Measurements from ENCODE around the gene OLFM4. TPM values are rescaled to one million over a fixed set of nuclear protein-coding genes. Genes with fewer than 3 reads are reported as not detected.

The OLFM4 gene
- total RNA-seq, 4 donors from 2014 or later, result 0.09 to 0.79 (median 0.13) TPM; not detected in 1

DNA sequence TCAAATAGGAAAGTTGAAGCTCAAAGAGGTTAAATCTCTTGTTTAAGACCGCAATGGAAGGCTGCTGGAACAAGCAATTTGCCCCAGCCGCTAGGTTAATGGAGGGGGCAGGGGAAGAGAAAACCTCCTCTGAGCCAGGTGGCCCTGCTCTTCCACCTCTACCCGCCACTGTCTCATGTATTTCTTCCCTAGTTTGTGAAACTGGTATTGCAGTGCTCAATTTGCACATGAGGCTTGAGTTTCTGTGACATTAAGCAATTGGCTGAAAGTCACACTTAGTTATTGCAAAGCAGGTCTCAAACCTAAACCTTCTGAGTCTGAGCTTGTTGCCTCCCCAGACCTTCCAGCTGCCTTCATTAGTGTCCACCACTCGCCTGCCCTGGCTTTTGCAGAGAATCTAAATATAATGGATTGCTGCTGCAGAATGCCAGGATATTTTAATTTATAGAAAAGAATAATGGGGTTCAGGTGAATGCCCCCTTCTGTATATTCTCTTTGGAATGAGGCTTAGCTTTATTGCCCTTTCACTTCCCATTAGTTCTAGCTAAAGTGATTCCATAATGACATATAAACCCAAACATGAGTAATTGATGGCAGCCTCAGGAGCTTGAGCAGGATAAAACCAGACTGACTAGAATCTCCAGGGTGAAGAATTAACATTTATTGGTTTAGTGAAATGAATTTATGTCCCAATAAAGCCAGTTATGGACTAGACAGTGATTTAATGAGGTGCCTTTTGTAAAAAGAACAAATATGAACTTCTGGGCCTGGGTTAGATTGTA lies 27.0 kb upstream of the OLFM4 start:
- DNase-seq (ENCODE audit: low spot score) (no peak), ATAC-seq (ENCODE audit: low FRiP score) (no peak)
- TF ChIP-seq, protein P1, sequence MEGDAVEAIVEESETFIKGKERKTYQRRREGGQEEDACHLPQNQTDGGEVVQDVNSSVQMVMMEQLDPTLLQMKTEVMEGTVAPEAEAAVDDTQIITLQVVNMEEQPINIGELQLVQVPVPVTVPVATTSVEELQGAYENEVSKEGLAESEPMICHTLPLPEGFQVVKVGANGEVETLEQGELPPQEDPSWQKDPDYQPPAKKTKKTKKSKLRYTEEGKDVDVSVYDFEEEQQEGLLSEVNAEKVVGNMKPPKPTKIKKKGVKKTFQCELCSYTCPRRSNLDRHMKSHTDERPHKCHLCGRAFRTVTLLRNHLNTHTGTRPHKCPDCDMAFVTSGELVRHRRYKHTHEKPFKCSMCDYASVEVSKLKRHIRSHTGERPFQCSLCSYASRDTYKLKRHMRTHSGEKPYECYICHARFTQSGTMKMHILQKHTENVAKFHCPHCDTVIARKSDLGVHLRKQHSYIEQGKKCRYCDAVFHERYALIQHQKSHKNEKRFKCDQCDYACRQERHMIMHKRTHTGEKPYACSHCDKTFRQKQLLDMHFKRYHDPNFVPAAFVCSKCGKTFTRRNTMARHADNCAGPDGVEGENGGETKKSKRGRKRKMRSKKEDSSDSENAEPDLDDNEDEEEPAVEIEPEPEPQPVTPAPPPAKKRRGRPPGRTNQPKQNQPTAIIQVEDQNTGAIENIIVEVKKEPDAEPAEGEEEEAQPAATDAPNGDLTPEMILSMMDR (IDR thresholded peaks at IDR 0.05), result no peak

DNA sequence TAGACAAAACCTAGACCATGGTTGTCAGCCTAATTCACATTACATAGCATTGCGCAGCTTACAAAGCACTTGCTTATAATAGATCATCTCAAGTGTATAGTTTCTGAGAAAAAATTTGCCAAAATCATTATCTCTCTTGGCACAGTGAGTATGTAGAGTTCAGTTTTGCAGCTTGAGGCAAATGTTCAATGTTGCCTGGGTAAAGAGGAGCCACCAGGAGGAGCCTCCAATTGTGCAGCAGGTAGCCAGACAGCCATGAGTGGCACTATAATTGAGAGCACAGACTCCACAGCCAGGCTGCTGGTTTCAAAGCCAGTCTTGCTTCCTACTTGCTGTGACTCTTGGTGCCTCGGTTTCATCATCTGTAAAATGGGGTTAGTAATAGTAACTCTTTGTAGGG lies 24.0 kb upstream of the OLFM4 start:
- TF ChIP-seq, protein P1 (IDR thresholded peaks at IDR 0.05), result no peak
- no peak for DNase-seq (ENCODE audit: low spot score)
- no peak for ATAC-seq (ENCODE audit: low FRiP score)

DNA sequence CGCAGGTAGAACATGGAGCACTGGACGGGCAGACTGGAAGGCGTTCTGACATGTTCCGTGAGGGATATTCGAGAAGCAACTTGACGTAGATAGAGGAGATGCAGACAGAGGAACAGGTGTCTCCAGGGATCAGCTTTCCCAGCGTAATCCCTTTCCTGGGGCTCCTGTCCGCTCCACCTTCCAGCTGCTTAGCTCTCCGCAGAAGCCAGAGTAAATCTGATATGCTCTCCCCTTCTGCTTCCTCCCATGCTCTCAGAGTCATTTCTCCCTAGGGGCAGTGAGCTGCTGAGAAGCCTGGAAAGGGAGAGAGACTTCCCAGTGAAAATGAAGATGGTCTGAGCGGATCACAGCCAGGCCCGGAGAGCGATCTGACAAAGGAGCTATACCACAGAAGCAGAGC lies 23.0 kb upstream of the OLFM4 start:
- DNase-seq (ENCODE audit: low spot score) (no peak), ATAC-seq (ENCODE audit: low FRiP score) (no peak)
- TF ChIP-seq, protein P1 (IDR thresholded peaks at IDR 0.05), result no peak

DNA sequence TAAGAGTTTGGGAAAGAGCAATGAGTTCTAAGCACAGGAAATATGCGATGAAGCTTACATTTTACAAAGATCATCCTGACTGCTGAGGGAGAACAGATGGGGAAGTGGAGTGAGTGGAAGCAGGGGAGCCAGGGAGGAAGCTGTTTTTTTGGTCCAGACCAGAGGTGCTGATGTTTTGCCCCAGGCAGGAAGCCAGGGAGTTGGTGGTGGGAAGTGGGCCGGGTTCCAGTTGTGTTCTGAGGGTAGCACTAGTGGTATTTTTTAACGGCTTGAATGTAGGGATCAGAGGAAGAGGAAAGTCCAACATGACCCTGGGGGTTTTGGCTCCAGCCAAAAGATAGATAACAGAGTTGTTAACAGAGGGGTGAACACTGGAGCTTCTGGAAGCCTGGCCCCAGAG lies 20.7 kb upstream of the OLFM4 start:
- TF ChIP-seq, protein P1 (IDR thresholded peaks at IDR 0.05), result no peak

DNA sequence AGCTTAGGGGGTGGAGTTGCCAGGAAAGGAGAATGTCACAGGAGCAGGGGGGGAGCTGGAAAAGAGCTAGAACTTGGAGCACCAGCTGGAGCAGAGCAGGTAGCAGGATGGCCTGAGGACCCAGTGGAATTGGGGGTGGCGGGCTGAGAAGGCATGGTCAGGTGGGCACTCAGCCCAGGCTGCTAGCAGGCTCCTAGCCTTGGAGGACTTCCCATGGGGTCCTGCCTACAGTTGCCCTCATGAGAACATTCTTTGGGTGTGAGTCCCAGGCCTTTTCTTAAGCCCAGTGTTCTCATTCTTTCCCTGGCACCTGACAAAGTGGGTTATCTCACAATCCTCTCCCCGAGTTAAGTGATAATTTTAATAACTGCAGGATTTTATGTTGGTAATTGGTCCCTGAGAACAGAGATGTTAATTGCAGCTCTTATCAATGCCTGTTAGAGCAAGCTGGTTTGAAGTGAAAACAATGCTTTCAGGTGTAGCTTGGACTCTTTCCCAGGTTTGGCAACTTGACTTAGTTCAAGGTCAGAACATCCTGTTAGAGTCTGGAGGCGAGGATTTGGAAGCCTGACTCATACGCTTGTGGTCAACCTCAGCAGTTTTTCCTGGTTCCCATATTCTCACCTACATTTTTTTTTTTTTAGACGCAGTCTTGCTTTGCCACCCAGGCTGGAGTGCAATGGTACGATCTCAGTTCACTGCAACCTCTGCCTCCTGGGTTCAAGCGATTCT lies 18.1 kb upstream of the OLFM4 start:
- DNase-seq (ENCODE audit: low spot score) (no peak), ATAC-seq (ENCODE audit: low FRiP score) (no peak)
- TF ChIP-seq, protein P1 (IDR thresholded peaks at IDR 0.05), result no peak

More for the DNA sequence above, 20.7 kb upstream of the OLFM4 start:
- DNase-seq (ENCODE audit: low spot score) (no peak), ATAC-seq (ENCODE audit: low FRiP score) (no peak)

DNA sequence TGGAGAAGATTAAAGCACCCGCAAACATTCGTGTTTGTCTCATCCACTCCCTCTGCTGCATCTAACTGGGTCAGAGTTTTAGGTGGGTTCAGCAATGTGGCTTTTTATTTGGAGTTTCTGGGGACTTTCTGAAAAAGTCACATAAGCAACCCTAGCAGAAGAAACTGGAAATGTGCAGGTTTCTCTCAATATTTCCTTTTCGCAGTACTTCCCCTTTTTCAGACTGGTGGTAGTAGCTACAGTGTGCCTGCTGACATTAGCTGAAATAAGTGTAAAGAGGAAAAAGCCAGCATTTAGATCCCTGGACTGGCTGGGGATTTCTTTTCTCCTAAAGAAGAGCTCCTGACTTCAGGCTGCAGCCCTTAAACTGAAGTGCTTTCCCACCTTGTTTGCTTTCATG lies 15.9 kb upstream of the OLFM4 start:
- DNase-seq (ENCODE audit: low spot score) (no peak), ATAC-seq (ENCODE audit: low FRiP score) (no peak)
- TF ChIP-seq, protein P1 (IDR thresholded peaks at IDR 0.05), result no peak

All from omental fat pad (tissue), 4 donors.